A673 (cell line): Measurements from ENCODE around the gene MEFV.

ENCODE experiments used
- CTCF ChIP-seq: fragments of 300-800, 200-600 bp; sonication (generic); conservative IDR thresholded peaks from 2 replicates; pipeline ENCODE4 v1.5.1; 2017; ENCODE audit warnings: low read depth, mild to moderate bottlenecking, antibody characterized with exemption, low read length, moderate library complexity, mixed read lengths
- EZH2 ChIP-seq: fragments of 200-600 bp; sonication (generic); IDR thresholded peaks from 2 replicates; pipeline ENCODE4 v1.6.1; 2017; ENCODE audit warnings: borderline replicate concordance, low read depth, mild to moderate bottlenecking, mixed read lengths, antibody characterized with exemption, low read length; ENCODE audit not compliant: poor library complexity, severe bottlenecking

GRCh38 chr16:3212006-3212405, 44.4 kb downstream of the MEFV start:
- no peak for TF ChIP-seq CTCF
- TF ChIP-seq EZH2, result no peak
